Activated T-helper 1 cell treated with anti-CD3 and anti-CD28 coated beads, Interleukin-12 subunit alpha, Interleukin-12 subunit beta, Interleukin-2, Interleukin-4 antibody, amounts not matched to agents 30 ng/mL and 10 ng/mL and 1 ng/mL, durations not matched to agents 14 hours and 24 hours and 36 hours (primary cell): ENCODE results near the gene OGG1. TPM values are rescaled to one million over a fixed set of nuclear protein-coding genes. Genes with fewer than 3 reads are reported as not detected.

Source experiments
- DNase-seq: peaks from one replicate; pipeline ENCODE4 v3.0.0; 2021; ENCODE audit warnings: low spot score
- H3K27ac Mint-ChIP-seq: one replicate; pipeline ENCODE4 v1.8.0; 2021; ENCODE audit warnings: mild to moderate bottlenecking, mixed read lengths
- H3K27me3 Mint-ChIP-seq: one replicate; pipeline ENCODE4 v1.8.0; 2022; ENCODE audit warnings: mild to moderate bottlenecking, moderate library complexity, mixed read lengths; ENCODE audit not compliant: insufficient read depth
- H3K36me3 Mint-ChIP-seq: one replicate; pipeline ENCODE4 v1.8.0; 2021; ENCODE audit warnings: low read depth, mixed read lengths
- H3K4me1 Mint-ChIP-seq: one replicate; pipeline ENCODE4 v1.8.0; 2021; ENCODE audit warnings: low read depth, mixed read lengths
- H3K4me3 Mint-ChIP-seq: one replicate; pipeline ENCODE4 v1.8.0; 2021; ENCODE audit warnings: mild to moderate bottlenecking, moderate library complexity, mixed read lengths
- H3K9me3 Mint-ChIP-seq: one replicate; pipeline ENCODE4 v1.8.0; 2021; ENCODE audit warnings: mixed read lengths
- intact Hi-C: fragments of 100-400 bp; cut with micrococcal nuclease; formaldehyde crosslinking; loops from one replicate; pipeline ENCODE4 v1.15.1; 2024
- total RNA-seq: library from RNA; stranded (reverse); gene quantifications from 2 replicates; pipeline ENCODE4 v1.2.3, GENCODE V29; 2022

The OGG1 gene
- total RNA-seq, 1 donor from 2014 or later: 40.2 TPM

GRCh38 chr3:9732080-9732739 lies 17.5 kb upstream of the OGG1 start:
- peaks cover 36% of the 10 kb centered on the region for H3K36me3 Mint-ChIP-seq
- H3K9me3 Mint-ChIP-seq: no peaks in the 10 kb centered on the region
- peak overlapping the region; percentile 96 for H3K4me3 Mint-ChIP-seq
- peaks cover 58% of the 10 kb centered on the region for H3K4me1 Mint-ChIP-seq
- DNase-seq: peak; percentile 36
- H3K27ac Mint-ChIP-seq: peak overlapping the region; percentile 85
- intact Hi-C loops: no loop called here
- no peaks in the 10 kb centered on the region for H3K27me3 Mint-ChIP-seq

DNA sequence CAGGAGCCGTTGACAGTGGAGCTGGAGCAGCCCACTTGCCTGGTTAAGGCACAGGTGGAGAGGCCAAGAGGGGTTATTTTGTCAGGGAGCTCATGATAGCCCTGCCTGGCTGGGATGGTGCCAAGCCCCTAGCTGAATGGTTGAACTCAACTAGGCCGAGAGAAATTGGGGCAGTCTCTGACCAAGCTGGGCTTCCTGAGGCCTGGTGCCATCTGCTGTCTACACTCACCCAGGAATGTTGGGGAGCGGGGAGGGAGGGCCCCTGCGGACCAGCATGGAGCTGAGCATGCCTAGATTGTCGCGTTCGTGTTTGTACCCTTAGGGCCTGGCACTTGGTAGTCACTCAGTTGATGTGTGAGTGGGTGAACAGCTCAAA lies 17.0 kb upstream of the OGG1 start:
- H3K36me3 Mint-ChIP-seq: peaks cover 36% of the 10 kb centered on the region
- no peaks in the 10 kb centered on the region for H3K27me3 Mint-ChIP-seq
- peaks cover 55% of the 10 kb centered on the region for H3K4me1 Mint-ChIP-seq
- DNase-seq: no peak
- H3K27ac Mint-ChIP-seq: peak overlapping the region; percentile 85
- H3K4me3 Mint-ChIP-seq: peak overlapping the region; percentile 96
- no peaks in the 10 kb centered on the region for H3K9me3 Mint-ChIP-seq
- intact Hi-C loops: no loop called here

DNA sequence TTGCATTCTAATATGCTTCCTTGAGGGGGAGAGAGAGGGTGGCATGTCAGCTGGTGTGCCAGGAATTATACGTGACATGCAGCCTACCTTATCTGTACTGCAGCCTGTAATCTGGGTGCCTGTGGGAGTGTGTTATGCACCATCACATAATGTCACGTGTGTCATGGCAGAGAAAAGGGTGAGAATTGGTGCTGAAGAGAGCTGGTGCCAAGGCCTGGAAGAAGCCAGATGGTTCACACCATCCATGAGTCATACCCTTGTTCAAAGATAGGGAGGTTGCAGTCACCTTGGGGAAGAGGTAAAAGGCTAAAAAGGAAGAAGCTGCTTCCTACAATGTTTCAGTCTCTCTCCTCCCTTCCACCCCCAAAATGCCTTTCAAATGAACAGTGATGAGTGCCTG lies 12.9 kb upstream of the OGG1 start:
- intact Hi-C loops: no loop called here
- H3K4me3 Mint-ChIP-seq: no peak overlapping the region
- no peak overlapping the region for H3K27ac Mint-ChIP-seq

GRCh38 chr3:9739181-9739580 lies 10.6 kb upstream of the OGG1 start:
- no peaks in the 10 kb centered on the region for H3K27me3 Mint-ChIP-seq
- DNase-seq: no peak
- H3K9me3 Mint-ChIP-seq: no peaks in the 10 kb centered on the region
- H3K36me3 Mint-ChIP-seq: peaks cover 59% of the 10 kb centered on the region
- intact Hi-C loops: no loop called here
- H3K27ac Mint-ChIP-seq: no peak overlapping the region
- no peak overlapping the region for H3K4me3 Mint-ChIP-seq
- H3K4me1 Mint-ChIP-seq: peaks cover 26% of the 10 kb centered on the region

More for the DNA sequence above, 12.9 kb upstream of the OGG1 start:
- Mint-ChIP-seq H3K4me1 (peaks cover 46% of the 10 kb centered on the region), H3K36me3 (peaks cover 60% of the 10 kb centered on the region), H3K9me3 (no peaks in the 10 kb centered on the region), H3K27me3 (no peaks in the 10 kb centered on the region)
- no peak for DNase-seq

DNA sequence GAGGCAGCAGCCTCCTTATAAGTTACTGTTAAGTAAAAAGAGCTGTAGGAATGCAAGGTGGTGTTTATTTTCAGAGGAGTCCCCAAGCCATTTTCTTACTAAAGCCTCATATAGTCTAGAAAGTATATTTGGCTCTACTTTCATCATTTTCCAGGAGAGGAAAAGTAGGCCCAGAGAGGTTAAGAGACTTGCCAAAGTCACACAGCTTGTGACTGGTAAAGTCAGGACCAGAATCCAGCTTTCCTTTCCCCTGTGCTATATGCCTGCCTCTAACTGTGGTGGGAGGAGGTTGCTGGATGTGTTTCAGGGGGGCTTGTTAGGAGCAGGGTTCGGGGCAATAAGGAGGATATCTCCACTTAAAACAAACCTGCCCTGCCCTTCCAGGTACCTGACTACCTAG lies 7.2 kb upstream of the OGG1 start:
- intact Hi-C loops: no loop called here
- DNase-seq: no peak
- H3K9me3 Mint-ChIP-seq: no peaks in the 10 kb centered on the region
- no peaks in the 10 kb centered on the region for H3K27me3 Mint-ChIP-seq
- H3K4me1 Mint-ChIP-seq: peaks cover 14% of the 10 kb centered on the region
- peaks cover 61% of the 10 kb centered on the region for H3K36me3 Mint-ChIP-seq
- no peak overlapping the region for H3K4me3 Mint-ChIP-seq
- H3K27ac Mint-ChIP-seq: no peak overlapping the region

DNA sequence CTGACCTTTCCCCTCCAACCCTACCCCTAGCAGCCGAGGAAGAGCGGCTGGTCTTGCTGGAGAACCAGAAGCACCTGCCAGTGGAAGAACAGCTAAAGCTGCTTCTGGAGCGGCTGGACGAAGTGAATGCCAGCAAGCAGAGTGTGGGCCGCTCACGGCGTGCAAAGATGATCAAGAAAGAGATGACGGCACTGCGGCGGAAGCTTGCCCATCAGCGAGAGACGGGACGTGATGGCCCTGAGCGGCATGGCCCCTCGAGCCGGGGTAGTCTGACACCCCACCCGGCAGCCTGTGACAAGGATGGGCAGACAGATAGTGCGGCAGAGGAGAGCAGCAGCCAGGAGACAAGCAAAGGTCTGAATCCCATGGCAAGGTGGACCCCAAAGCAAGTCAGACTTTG lies 6.2 kb upstream of the OGG1 start:
- H3K4me1 Mint-ChIP-seq: peaks cover 14% of the 10 kb centered on the region
- no peaks in the 10 kb centered on the region for H3K27me3 Mint-ChIP-seq
- no peaks in the 10 kb centered on the region for H3K9me3 Mint-ChIP-seq
- H3K27ac Mint-ChIP-seq: no peak overlapping the region
- H3K4me3 Mint-ChIP-seq: no peak overlapping the region
- intact Hi-C loops: no loop called here
- DNase-seq: no peak
- H3K36me3 Mint-ChIP-seq: peaks cover 66% of the 10 kb centered on the region

- Mint-ChIP-seq H3K36me3 (peaks cover 61% of the 10 kb centered on the region), H3K27me3 (no peaks in the 10 kb centered on the region), H3K27ac (no peak overlapping the region), H3K4me3 (no peak overlapping the region), H3K4me1 (peaks cover 17% of the 10 kb centered on the region), H3K9me3 (no peaks in the 10 kb centered on the region)
- DNase-seq: no peak
- intact Hi-C loops: no loop called here
Measured at GRCh38 chr3:9744162-9744561, 5.6 kb upstream of the OGG1 start.

DNA sequence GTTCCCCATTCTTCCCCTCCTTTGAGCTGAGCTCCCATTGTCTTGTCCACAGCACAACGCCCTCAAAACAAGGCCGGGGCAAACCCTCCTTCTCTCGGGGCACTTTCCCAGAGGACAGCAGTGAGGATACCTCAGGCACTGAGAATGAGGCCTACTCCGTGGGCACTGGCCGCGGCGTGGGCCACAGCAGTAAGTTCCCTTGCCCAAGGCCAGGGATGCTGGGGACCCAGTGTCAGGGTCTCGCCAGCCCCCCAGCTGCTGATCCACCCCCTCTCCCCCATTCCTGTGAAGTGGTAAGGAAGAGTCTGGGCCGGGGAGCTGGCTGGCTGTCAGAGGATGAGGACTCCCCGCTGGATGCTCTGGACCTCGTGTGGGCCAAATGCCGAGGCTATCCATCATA lies 4.2 kb upstream of the OGG1 start:
- Mint-ChIP-seq H3K27ac (no peak overlapping the region), H3K9me3 (no peaks in the 10 kb centered on the region), H3K27me3 (no peaks in the 10 kb centered on the region), H3K4me1 (peaks cover 30% of the 10 kb centered on the region), H3K4me3 (no peak overlapping the region), H3K36me3 (peaks cover 52% of the 10 kb centered on the region)
- no peak for DNase-seq
- intact Hi-C loops: no loop called here

DNA sequence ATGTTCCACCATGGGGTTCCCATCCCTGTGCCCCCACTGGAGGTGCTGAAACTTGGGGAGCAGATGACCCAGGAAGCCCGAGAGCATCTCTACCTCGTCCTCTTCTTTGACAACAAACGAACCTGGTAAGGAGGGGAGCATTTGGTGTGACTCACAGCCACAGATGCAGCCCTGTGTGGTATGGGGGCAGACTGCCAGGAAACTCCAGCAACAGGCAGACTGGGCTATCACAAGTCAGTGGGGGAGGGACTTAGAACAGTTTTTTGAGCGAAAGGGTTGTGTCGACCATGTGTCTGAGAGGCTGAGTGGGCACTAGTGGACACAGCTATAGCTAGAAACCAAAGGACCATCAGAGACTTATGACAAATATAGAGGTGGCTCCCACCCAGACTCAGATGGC lies 3.4 kb upstream of the OGG1 start:
- Mint-ChIP-seq H3K4me1 (peaks cover 38% of the 10 kb centered on the region), H3K27ac (no peak overlapping the region), H3K27me3 (no peaks in the 10 kb centered on the region), H3K4me3 (no peak overlapping the region), H3K36me3 (peaks cover 48% of the 10 kb centered on the region), H3K9me3 (no peaks in the 10 kb centered on the region)
- intact Hi-C loops: no loop called here
- DNase-seq: no peak

GRCh38 chr3:9747267-9747666 lies 2.5 kb upstream of the OGG1 start:
- no peak for DNase-seq
- H3K4me3 Mint-ChIP-seq: no peak overlapping the region
- H3K36me3 Mint-ChIP-seq: peaks cover 54% of the 10 kb centered on the region
- intact Hi-C loops: no loop called here
- peaks cover 47% of the 10 kb centered on the region for H3K4me1 Mint-ChIP-seq
- no peaks in the 10 kb centered on the region for H3K9me3 Mint-ChIP-seq
- peak overlapping the region; percentile 58 for H3K27ac Mint-ChIP-seq
- H3K27me3 Mint-ChIP-seq: no peaks in the 10 kb centered on the region

GRCh38 chr3:9748031-9748430 lies 1.7 kb upstream of the OGG1 start:
- Mint-ChIP-seq H3K27me3 (no peaks in the 10 kb centered on the region), H3K36me3 (peaks cover 55% of the 10 kb centered on the region), H3K9me3 (no peaks in the 10 kb centered on the region), H3K4me1 (peaks cover 47% of the 10 kb centered on the region), H3K4me3 (peak overlapping the region; percentile 25), H3K27ac (no peak overlapping the region)
- no peak for DNase-seq
- intact Hi-C loops: no loop called here

DNA sequence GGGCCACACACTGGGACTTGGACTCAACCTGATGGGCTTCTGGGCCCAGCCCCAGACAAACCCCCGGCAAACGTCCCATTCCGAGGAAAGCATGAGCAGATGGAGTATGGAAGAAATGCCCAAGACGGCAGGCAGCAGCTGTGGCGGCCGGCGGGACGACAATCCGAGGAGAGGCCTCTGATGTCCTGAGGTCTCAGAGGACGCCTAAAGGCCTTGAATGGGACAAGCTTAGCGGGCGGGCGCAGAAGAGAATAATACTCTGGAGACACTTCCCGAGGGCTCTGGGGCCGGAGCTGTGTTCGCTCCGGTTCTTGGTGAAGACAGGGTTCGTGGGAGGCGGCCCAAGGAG lies 482 bp upstream of the OGG1 start:
- Mint-ChIP-seq H3K4me1 (peaks cover 55% of the 10 kb centered on the region), H3K36me3 (peaks cover 49% of the 10 kb centered on the region), H3K27ac (peak overlapping the region; percentile 95), H3K27me3 (no peaks in the 10 kb centered on the region), H3K4me3 (peak overlapping the region; percentile 96), H3K9me3 (no peaks in the 10 kb centered on the region)
- intact Hi-C loops: loop anchor here (1.0 kb wide), 3 partner anchors 18 to 141 kb away; partner anchors contain the start of genes BRPF1 and JAGN1
- DNase-seq: no peak

- intact Hi-C loops: loop anchor here (1.0 to 5.0 kb wide), 9 partner anchors 19 to 353 kb away; partner anchors contain the start of genes CAMK1, CRELD1, EMC3 and FANCD2
- Mint-ChIP-seq H3K36me3 (peaks cover 46% of the 10 kb centered on the region), H3K9me3 (no peaks in the 10 kb centered on the region), H3K4me3 (peak overlapping the region; percentile 96), H3K27ac (peak overlapping the region; percentile 95), H3K4me1 (peaks cover 63% of the 10 kb centered on the region), H3K27me3 (no peaks in the 10 kb centered on the region)
- no peak for DNase-seq
Measured at GRCh38 chr3:9750556-9751411, 1.0 kb downstream of the OGG1 start.
